ENCODE measurements around the gene ARHGAP24. TPM values are rescaled to one million over a fixed set of nuclear protein-coding genes. Genes with fewer than 3 reads are reported as not detected.

Gene ARHGAP24
- total and polyA plus RNA-seq, 2 donors (not counting 3 experiments of a cell fraction or from before 2014, with no cell fraction given), result 52.1 to 79.4 TPM

DNA sequence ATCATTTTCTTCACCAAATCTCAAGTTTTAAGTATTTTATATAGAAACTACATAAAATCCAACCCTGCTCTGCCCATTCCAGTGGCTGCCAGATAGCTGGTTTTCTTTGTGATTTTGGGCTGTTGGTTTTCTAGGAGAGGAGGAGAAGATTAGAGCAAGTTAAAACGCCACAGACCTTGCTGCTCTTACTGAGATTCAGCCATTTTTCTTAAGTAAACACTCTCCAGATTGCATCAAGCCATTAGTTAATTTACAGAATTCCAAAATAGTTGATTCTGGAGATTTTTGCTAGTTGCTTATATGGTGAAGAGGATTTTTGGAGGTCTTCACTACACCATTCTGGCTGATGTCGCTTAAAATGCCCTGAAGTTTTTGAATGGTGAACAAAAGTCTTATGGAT, 518.7 kb downstream of the ARHGAP24 start:
- BruUV-seq (replicated peaks), result no TSS peak
- ChIA-PET CTCF (interaction anchor here (1.4 to 1.5 kb wide), 2 partner anchors 17 to 43 kb away, joined by 3 read pairs; no protein-coding TSS in a partner anchor), POLR2A (no interaction called here)
- H3K9me1 ChIP-seq (replicated peaks; ENCODE audit: control insufficient read depth, extremely low read depth, insufficient read depth, low read length), result no peaks in the 10 kb centered on the region
- no peaks in the 10 kb centered on the region for H4K20me1 ChIP-seq (replicated peaks; ENCODE audit: control insufficient read depth, extremely low read depth, insufficient read depth, low read length)
- no peak overlapping the region for H3K4me3 ChIP-seq (replicated peaks in 1 of 3; ENCODE audit: insufficient read depth in 1 of 3, low read depth in 1 of 3, low read length in 3 of 3)
- FAIRE-seq, result no peak
- no peak overlapping the region for H3K27ac ChIP-seq (ENCODE audit: insufficient read depth, low read depth, low read length)
- H3K27me3 ChIP-seq (ENCODE audit: control insufficient read depth in 2 of 2, insufficient read depth in 2 of 2, low read length in 2 of 2), result no peaks in the 10 kb centered on the region
- intact Hi-C loops (cut with micrococcal nuclease) (no loop called here), dilution Hi-C loops (cut with MboI; ENCODE audit: extremely low pct_ligation_motif_present, low sequenced_read_pairs) (no loop called here)
- DNase-seq (ENCODE audit: low read depth, low spot score), result no peak
- no peak overlapping the region for H2AFZ ChIP-seq (ENCODE audit: low read depth, low read length)
- H3K4me1 ChIP-seq (ENCODE audit: control insufficient read depth, extremely low read depth, insufficient read depth, low read length), result no peaks in the 10 kb centered on the region
- H3K36me3 ChIP-seq (ENCODE audit: control insufficient read depth in 2 of 2, extremely low read depth in 1 of 2, insufficient read depth in 2 of 2, low read length in 2 of 2), result peaks cover 4 to 24% of the 10 kb centered on the region in 2 experiments
- TF ChIP-seq GATA2 (IDR thresholded peaks at IDR 0.05; ENCODE audit: insufficient read depth, insufficient read length, low read depth, low read length) (no peak), EZH2 (IDR thresholded peaks at IDR 0.05; ENCODE audit: borderline replicate concordance, low read depth, low read length, severe bottlenecking) (no peak), POLR2AphosphoS5 (IDR thresholded peaks at IDR 0.05; ENCODE audit: insufficient read depth, low read depth, low read length) (no peak), POLR2A (IDR thresholded peaks at IDR 0.05; ENCODE audit: low read depth, low read length) (no peak), JUN (IDR thresholded peaks at IDR 0.05; ENCODE audit: borderline replicate concordance, insufficient read depth, insufficient read length, low read depth) (no peak), FOS (IDR thresholded peaks at IDR 0.05; ENCODE audit: borderline replicate concordance, insufficient read depth, low read length) (no peak), MYC (IDR thresholded peaks at IDR 0.05; ENCODE audit: low read depth, low read length) (no peak)
- TF ChIP-seq, protein P1, sequence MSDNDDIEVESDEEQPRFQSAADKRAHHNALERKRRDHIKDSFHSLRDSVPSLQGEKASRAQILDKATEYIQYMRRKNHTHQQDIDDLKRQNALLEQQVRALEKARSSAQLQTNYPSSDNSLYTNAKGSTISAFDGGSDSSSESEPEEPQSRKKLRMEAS (IDR thresholded peaks at IDR 0.05; ENCODE audit: insufficient read depth, insufficient read length), result no peak
- TF ChIP-seq, protein P2, sequence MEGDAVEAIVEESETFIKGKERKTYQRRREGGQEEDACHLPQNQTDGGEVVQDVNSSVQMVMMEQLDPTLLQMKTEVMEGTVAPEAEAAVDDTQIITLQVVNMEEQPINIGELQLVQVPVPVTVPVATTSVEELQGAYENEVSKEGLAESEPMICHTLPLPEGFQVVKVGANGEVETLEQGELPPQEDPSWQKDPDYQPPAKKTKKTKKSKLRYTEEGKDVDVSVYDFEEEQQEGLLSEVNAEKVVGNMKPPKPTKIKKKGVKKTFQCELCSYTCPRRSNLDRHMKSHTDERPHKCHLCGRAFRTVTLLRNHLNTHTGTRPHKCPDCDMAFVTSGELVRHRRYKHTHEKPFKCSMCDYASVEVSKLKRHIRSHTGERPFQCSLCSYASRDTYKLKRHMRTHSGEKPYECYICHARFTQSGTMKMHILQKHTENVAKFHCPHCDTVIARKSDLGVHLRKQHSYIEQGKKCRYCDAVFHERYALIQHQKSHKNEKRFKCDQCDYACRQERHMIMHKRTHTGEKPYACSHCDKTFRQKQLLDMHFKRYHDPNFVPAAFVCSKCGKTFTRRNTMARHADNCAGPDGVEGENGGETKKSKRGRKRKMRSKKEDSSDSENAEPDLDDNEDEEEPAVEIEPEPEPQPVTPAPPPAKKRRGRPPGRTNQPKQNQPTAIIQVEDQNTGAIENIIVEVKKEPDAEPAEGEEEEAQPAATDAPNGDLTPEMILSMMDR (IDR thresholded peaks at IDR 0.05; ENCODE audit: extremely low read depth in 1 of 2, insufficient read depth in 1 of 2, low read depth in 1 of 2, low read length in 2 of 2), result no peak
- H3K9me3 ChIP-seq (replicated peaks; ENCODE audit: control insufficient read depth, insufficient read depth, low read length), result no peaks in the 10 kb centered on the region
- no peak overlapping the region for H3K9ac ChIP-seq (replicated peaks; ENCODE audit: extremely low read depth, insufficient read depth, low read length)
- H3K4me2 ChIP-seq (ENCODE audit: insufficient read depth, low read length), result no peak overlapping the region
- peaks cover 28% of the 10 kb centered on the region for H3K79me2 ChIP-seq (ENCODE audit: control insufficient read depth, insufficient read depth, low read length)

Data from endothelial cell of umbilical vein (primary cell).